HT-29 (cell line): ENCODE measurements around the gene TBX15. TPM values are rescaled to one million over a fixed set of nuclear protein-coding genes. Genes with fewer than 3 reads are reported as not detected.

Experiments used
- DNase-seq: peaks from one replicate; pipeline ENCODE4 v3.0.0-alpha.2; 2015; ENCODE audit warnings: low spot score
- total RNA-seq: library from RNA; depleted of rRNA; stranded (reverse); fragments of >200 nt; shearing (Covaris generic); gene quantifications from 2 replicates; pipeline ENCODE4 v1.2.3, GENCODE V29; 2014; rRNA removed

Gene TBX15
- 0.03 TPM in 1 of 2 replicates, not detected in the other for total RNA-seq

DNA sequence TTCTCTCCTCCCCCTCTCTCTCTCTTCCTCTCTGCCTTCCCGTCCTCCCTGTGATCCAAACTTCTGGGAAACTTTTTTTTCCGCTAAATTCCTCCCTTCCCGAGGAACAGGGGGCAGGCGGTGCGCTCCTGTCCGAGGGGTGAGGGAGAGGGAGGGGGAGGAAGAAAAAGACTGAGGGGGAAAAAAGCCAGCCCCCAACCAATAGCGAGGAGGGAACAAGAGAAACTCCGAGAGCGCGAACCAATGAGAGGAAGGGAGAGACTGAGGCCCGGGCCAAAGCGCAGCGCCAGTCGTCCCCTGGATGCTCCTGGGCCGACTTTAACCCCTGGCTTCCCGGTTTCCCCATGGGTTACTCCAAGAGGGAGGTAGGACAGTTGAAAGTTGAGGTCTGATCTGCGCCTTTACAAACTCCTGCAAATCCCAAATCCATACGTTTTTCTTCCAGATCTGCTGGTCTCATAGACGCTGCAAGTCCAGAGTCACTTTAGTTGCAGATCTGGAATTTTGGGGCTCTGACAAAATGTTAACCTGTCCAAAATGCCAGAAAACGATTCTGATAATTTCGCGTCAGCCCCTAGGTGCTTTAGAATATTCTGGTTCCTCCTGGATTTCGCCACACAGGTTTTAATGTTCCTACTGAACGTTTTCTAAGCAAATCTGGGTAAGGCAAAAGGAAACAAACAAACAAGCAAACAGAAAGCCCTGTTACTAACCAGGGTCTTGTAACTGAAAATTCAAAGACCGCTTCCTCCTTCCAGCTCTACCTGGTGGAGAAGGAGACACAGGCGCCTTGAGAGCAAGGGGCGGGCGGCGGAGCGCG, at the start of gene TBX15:
TSS of gene TBX15 (minus strand) at position 158 of the 820 bp plus-strand sequence. CDS start 548 bp downstream, outside the sequence.
- DNase-seq: no peak

- DNase-seq: no peak
Observed at GRCh38 chr1:119034359-119034758, 46.2 kb upstream of the TBX15 start.

GRCh38 chr1:119032986-119033385, 44.8 kb upstream of the TBX15 start:
- DNase-seq: no peak

GRCh38 chr1:119027759-119028158, 39.6 kb upstream of the TBX15 start:
- no peak for DNase-seq

GRCh38 chr1:119026956-119027355, 38.8 kb upstream of the TBX15 start:
- DNase-seq: no peak

DNA sequence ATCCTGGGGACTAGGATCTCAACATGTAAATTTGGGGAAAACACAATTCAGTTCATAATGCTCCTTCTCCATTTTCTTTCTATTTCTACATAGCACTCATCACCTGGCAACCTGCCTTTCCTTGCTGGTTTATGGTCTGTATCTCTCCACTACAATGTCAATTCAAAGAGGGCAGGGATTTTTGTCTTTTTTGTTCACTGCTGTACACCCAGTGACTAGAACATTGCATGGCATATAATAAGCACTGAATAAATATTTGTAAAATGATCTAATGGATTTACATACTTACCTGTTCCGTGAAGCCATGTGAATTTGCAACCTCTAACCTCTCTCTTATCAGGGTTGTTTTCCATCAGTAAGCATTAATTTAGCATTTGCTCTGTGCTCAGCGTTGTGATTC, 27.4 kb upstream of the TBX15 start:
- DNase-seq: no peak

DNA sequence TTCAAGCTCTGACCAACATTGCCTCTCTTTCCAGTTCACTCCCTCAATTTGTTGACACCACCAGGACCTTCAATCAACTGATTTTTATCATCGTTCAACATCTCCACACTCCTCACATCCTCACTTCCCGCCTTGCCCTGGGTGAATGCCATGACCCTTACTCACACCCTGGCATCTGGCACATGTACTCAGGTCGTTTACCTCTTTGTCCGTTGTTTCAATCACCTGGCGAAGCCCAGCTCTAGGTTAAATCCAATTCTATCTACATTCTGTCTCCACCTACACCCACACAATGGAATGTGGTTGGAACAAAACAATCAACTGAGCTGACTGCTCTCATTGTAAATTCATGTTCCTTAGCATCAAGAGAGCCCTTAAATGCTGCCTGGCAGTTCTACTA, 24.2 kb upstream of the TBX15 start:
- DNase-seq: peak; percentile 45

- DNase-seq: no peak
Observed at GRCh38 chr1:119011706-119012105, 23.6 kb upstream of the TBX15 start.

- no peak for DNase-seq
Observed at GRCh38 chr1:119011116-119011515, 23.0 kb upstream of the TBX15 start.

- no peak for DNase-seq
Observed at GRCh38 chr1:119010201-119010600, 22.1 kb upstream of the TBX15 start.

DNA sequence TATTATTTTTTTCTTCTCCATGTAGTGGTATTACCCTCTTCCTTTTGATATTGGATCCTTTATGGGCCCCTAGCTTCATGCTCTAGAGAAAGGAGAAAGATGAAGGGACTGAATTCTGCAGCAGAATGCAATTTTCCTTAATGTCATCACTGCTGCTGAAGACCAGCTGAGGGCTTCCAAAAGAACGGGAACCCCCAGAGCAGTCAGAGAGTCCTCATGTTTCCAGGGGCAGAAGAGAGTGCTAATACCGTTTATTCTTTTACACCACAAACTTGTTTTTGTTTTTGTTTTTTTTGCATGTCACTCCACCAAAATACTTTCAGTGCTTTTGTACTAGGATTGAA, 21.1 kb upstream of the TBX15 start:
- DNase-seq: no peak

GRCh38 chr1:119008483-119009311, 20.6 kb upstream of the TBX15 start:
- DNase-seq: peak; percentile 72

DNA sequence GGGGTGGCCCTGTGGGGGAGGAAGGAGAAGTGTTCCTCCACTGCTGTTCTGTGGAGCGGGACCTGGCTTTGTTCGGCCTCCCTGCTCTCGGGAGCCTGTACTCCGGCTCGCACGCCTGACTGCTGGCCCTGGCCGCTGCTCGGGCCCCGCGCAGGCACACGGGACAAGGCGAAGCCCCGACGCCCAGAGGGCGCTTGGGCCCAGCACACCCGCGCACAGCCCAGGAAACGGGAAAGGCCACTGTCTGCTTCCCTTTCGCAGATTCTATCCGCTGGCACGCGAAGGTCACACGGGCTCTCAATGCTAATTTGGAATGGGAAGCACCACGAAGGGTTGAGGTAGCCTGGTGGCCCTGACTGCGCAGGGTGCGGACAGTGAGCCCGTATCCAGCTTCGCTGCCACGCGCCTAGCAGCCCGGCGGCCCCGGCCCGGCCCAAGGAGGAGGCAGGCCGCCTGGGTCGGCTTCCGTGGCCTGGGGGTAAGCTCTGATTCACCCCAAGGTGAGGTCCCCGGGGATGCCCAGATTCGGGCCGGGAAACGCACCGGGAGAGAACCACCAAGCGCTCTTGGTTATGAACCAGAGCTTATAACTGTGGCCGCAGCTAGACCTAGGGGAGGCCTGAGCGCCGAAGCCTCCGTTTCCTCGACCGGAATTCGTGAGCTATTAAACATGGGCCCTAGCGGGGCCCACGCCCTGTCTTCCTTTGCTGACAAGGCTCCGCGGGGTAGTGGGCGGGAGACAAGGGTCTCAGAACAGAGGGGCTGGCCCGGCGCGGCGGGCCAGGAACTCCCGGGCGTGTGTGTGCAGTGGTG, 19.7 kb upstream of the TBX15 start:
- no peak for DNase-seq

GRCh38 chr1:119007339-119007669, 19.2 kb upstream of the TBX15 start:
- DNase-seq: no peak

- no peak for DNase-seq
Observed at GRCh38 chr1:119006406-119007279, 18.5 kb upstream of the TBX15 start.

DNA sequence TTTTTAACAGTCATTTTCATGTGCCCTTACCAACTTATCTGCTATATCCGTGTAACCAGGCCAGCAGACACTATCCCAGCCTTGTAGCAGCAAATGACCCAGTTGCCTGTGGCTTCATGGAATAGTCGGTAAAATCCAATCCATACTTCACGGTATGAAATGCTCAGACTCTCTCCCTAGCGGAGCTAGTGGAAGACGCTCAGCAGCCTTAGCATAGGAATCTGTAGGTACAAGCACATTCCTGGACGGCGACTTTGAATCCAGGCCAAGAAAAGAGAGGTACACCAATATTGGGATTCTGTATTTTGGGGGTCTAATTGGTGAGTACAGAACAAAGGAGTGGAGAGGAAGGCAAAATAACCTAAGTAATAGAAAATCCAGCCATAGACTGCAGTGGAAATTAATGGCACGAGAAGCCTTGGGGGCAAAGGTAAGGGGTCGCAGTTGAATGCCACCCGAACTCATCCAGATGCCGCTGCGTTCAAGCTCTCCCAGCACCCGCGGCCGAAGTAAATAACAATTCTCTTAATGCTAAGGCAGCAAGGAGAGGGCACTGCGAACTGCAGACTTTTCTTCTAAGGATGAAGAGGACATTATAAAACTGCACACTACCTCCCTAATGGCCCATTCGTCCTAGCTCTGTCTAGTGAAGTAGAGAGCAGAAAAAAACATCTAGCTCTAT, 17.7 kb upstream of the TBX15 start:
- no peak for DNase-seq

DNA sequence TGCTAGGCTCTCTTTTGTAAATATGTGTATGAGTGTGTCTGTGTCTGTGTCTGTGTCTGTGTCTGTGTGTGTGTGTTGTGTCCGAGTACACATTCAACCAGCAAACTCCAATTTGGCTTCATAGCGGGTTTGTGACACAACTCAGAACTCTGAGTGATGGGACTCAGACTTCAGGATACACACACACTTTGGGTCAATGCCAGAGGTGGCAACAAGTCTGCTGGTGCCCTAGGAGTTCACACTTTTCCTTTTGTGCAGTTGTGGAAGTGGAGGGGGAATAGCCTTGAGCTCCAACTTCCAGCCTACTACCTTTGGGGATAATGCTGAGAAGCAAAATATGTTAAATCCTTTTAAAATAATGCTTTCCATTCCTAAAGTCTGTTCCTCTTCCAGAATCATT, 16.6 kb upstream of the TBX15 start:
- DNase-seq: no peak

DNA sequence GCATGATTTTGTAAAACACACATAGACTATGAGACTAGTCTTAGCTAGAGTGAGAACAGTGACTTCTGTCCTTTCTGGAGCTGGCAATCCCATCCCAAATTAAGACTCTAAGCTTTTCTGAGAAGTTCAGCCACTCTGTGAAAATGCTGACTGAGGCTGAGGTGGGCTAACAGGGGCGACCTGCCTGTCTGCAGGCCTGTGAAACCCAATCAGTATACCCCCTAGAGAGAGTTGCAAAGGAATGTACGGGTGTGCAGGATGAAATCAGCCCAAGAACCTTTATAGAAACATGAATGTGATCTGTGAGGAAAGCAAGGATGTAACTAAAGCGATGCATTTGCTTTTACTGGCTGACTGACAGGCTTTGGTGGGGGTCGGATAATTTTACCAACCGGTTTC, 16.0 kb upstream of the TBX15 start:
- DNase-seq: no peak

DNA sequence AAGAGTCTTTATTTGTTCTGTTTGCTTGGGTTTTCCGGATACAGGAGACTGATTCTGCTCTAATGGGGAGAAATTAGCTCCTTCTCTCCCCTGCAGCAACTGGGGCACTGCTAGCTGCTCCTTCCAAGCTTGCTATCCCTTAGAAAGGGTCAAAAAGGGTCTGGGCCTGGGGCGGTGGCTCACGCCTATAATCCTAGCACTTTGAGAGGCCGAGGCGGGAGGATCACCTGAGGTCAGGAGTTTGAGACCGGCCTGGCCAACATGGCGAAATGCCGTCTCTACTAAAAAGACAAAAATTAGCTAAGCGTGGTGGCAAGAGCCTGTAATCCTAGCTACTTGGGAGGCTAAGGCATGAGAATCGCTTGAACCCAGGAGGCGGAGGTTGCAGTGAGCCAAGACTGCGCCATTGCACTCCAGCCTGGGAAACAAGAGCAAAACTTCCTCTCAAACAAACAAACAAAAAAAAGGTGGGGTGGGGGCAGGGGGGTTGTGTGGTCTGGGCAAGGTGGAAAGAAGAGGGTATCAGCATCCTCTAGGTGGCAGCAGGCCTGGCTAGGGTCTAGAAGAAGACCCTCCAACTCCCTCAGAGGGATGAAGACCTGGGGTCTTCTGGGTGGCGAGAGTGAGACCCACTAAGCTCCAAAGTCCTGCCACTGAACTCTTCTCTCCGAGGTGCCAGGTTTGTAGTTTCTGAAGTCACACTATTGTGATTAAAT, 15.4 kb upstream of the TBX15 start:
- no peak for DNase-seq
